PFSK-1 (cell line): ENCODE measurements around the gene YBX3.

Source experiments
- POLR2AphosphoS5 ChIP-seq: IDR thresholded peaks from 2 replicates; pipeline ENCODE4 v1.6.1; 2012; ENCODE audit warnings: low read depth, mild to moderate bottlenecking, control low read depth, low read length, moderate library complexity
- TF ChIP-seq, protein P1 (sequence below), 2 experiments: IDR thresholded peaks; 2 replicates each; pipeline versions ENCODE4 v1.6.1 to v1.8.0; 2011 to 2012; ENCODE audit warnings: low read depth in 2 of 2, low read length in 2 of 2, control low read depth in 1 of 2, inconsistent platforms in 1 of 2, mild to moderate bottlenecking in 1 of 2, moderate library complexity in 1 of 2; ENCODE audit not compliant: insufficient read depth in 1 of 2

DNA sequence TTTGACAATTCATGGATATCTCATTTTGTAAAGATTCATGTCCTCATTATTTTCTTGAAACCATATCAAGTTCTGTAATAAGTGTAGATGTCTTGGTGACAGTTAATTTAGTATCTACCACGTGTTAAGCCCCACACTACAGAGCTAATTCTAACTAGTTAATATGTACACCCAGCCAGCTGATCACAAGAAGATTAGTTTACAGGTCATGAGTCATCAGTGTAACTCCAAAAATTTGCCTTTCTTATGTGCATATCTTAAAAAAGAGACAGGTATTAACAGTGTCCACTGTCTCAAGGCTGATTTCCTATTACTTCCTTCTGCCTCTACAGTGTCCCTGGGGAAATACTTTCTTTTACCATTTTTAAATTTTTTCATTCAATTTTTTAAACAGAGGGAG, 13.3 kb upstream of the YBX3 start:
- no peak for TF ChIP-seq POLR2AphosphoS5
- TF ChIP-seq, protein P1, sequence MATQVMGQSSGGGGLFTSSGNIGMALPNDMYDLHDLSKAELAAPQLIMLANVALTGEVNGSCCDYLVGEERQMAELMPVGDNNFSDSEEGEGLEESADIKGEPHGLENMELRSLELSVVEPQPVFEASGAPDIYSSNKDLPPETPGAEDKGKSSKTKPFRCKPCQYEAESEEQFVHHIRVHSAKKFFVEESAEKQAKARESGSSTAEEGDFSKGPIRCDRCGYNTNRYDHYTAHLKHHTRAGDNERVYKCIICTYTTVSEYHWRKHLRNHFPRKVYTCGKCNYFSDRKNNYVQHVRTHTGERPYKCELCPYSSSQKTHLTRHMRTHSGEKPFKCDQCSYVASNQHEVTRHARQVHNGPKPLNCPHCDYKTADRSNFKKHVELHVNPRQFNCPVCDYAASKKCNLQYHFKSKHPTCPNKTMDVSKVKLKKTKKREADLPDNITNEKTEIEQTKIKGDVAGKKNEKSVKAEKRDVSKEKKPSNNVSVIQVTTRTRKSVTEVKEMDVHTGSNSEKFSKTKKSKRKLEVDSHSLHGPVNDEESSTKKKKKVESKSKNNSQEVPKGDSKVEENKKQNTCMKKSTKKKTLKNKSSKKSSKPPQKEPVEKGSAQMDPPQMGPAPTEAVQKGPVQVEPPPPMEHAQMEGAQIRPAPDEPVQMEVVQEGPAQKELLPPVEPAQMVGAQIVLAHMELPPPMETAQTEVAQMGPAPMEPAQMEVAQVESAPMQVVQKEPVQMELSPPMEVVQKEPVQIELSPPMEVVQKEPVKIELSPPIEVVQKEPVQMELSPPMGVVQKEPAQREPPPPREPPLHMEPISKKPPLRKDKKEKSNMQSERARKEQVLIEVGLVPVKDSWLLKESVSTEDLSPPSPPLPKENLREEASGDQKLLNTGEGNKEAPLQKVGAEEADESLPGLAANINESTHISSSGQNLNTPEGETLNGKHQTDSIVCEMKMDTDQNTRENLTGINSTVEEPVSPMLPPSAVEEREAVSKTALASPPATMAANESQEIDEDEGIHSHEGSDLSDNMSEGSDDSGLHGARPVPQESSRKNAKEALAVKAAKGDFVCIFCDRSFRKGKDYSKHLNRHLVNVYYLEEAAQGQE (IDR thresholded peaks at IDR 0.05; ENCODE audit: insufficient read depth in 1 of 2, low read depth in 2 of 2, low read length in 2 of 2), result no peak
